ENCODE data around the gene SH3RF1. TPM values are rescaled to one million over a fixed set of nuclear protein-coding genes. Genes with fewer than 3 reads are reported as not detected.

The SH3RF1 gene
- total RNA-seq, 1 donor from 2014 or later: 18.6 TPM

- H3K27me3 Mint-ChIP-seq (ENCODE audit: low read depth): no peaks in the 10 kb centered on the region
- TF ChIP-seq CTCF (conservative IDR thresholded peaks at IDR 0.05): no peak
- no peaks in the 10 kb centered on the region for H3K9me3 Mint-ChIP-seq
- H3K36me3 Mint-ChIP-seq (ENCODE audit: low read depth): peaks cover 6% of the 10 kb centered on the region
- no peak for DNase-seq (ENCODE audit: low read depth, low spot score)
- peaks cover 4% of the 10 kb centered on the region for H3K4me1 Mint-ChIP-seq
- no peak overlapping the region for H3K4me3 Mint-ChIP-seq
- H3K27ac Mint-ChIP-seq (ENCODE audit: unreplicated experiment): no peak overlapping the region
Observed at GRCh38 chr4:169142906-169143305, 127.8 kb downstream of the SH3RF1 start.

- peaks cover 7% of the 10 kb centered on the region for H3K4me1 Mint-ChIP-seq
- no peak overlapping the region for H3K27ac Mint-ChIP-seq (ENCODE audit: unreplicated experiment)
- peaks cover 6% of the 10 kb centered on the region for H3K36me3 Mint-ChIP-seq (ENCODE audit: low read depth)
- H3K4me3 Mint-ChIP-seq: no peak overlapping the region
- TF ChIP-seq CTCF (conservative IDR thresholded peaks at IDR 0.05): no peak
- H3K9me3 Mint-ChIP-seq: no peaks in the 10 kb centered on the region
- no peak for DNase-seq (ENCODE audit: low read depth, low spot score)
- no peaks in the 10 kb centered on the region for H3K27me3 Mint-ChIP-seq (ENCODE audit: low read depth)
Observed at GRCh38 chr4:169142391-169142790, 128.4 kb downstream of the SH3RF1 start.

GRCh38 chr4:169139021-169139420, 131.7 kb downstream of the SH3RF1 start:
- Mint-ChIP-seq H3K9me3 (no peaks in the 10 kb centered on the region), H3K36me3 (ENCODE audit: low read depth) (peaks cover 11% of the 10 kb centered on the region), H3K27ac (ENCODE audit: unreplicated experiment) (no peak overlapping the region), H3K4me3 (no peak overlapping the region), H3K4me1 (peaks cover 36% of the 10 kb centered on the region), H3K27me3 (ENCODE audit: low read depth) (no peaks in the 10 kb centered on the region)
- DNase-seq (ENCODE audit: low read depth, low spot score): no peak
- no peak for TF ChIP-seq CTCF (conservative IDR thresholded peaks at IDR 0.05)

- Mint-ChIP-seq H3K36me3 (ENCODE audit: low read depth) (peaks cover 5% of the 10 kb centered on the region), H3K27ac (ENCODE audit: unreplicated experiment) (no peak overlapping the region)
- no peak for DNase-seq (ENCODE audit: low read depth, low spot score)
Observed at GRCh38 chr4:169137558-169137920, 133.2 kb downstream of the SH3RF1 start.

GRCh38 chr4:169136796-169137557, 133.8 kb downstream of the SH3RF1 start:
- H3K36me3 Mint-ChIP-seq (ENCODE audit: low read depth): peaks cover 9% of the 10 kb centered on the region

More at GRCh38 chr4:169137558-169137920, 133.2 kb downstream of the SH3RF1 start:
- H3K4me1 Mint-ChIP-seq: peaks cover 46% of the 10 kb centered on the region
- H3K4me3 Mint-ChIP-seq: no peak overlapping the region
- no peak for TF ChIP-seq CTCF (conservative IDR thresholded peaks at IDR 0.05)
- no peaks in the 10 kb centered on the region for H3K9me3 Mint-ChIP-seq
- H3K27me3 Mint-ChIP-seq (ENCODE audit: low read depth): no peaks in the 10 kb centered on the region

More at GRCh38 chr4:169136796-169137557, 133.8 kb downstream of the SH3RF1 start:
- no peaks in the 10 kb centered on the region for H3K27me3 Mint-ChIP-seq (ENCODE audit: low read depth)
- H3K4me1 Mint-ChIP-seq: peaks cover 48% of the 10 kb centered on the region
- no peak for TF ChIP-seq CTCF (conservative IDR thresholded peaks at IDR 0.05)
- H3K9me3 Mint-ChIP-seq: no peaks in the 10 kb centered on the region
- H3K4me3 Mint-ChIP-seq: no peak overlapping the region
- H3K27ac Mint-ChIP-seq (ENCODE audit: unreplicated experiment): no peak overlapping the region
- DNase-seq (ENCODE audit: low read depth, low spot score): no peak
